ENCODE results near the gene RPTN. TPM values are rescaled to one million over a fixed set of nuclear protein-coding genes. Genes with fewer than 3 reads are reported as not detected.

Gene RPTN
- total and polyA plus RNA-seq, 7 experiments from 2014 or later: not detected

DNA sequence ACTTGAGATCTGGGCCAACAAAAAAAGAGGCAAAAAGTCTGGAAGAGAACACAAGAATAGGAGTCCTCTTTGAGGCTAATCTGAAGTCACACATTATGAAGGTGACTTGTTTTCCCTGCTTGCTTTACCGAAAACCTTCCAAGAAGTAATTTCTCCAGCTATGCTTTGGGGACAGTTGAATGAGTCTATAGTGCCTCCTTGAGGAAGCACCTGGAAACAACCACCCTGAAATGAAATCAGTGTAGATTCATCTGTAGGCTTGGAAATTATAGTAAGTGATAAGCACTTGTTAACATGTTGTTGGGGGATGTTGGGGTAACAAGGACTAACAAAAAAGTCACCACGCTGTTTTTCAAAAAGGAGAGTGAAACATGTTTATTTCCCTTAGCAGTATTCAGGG lies 23.4 kb upstream of the RPTN start:
- peaks cover 5 to 29% (median 11%) of the 10 kb centered on the region in 5 donors for H3K27me3 Mint-ChIP-seq
- Histone ChIP-seq H3K27me3 (ENCODE audit: control insufficient read depth in 2 of 2, insufficient read depth in 2 of 2, low read length in 2 of 2) (no peaks in the 10 kb centered on the region), H3K9me3 (ENCODE audit: control insufficient read depth in 2 of 3, low read length in 3 of 3) (no peaks in the 10 kb centered on the region), H3K27ac (ENCODE audit: low read depth, low read length) (no peak overlapping the region), H3K4me1 (ENCODE audit: control insufficient read depth in 2 of 2, insufficient read depth in 2 of 2, low read length in 2 of 2) (no peaks in the 10 kb centered on the region), H3K36me3 (ENCODE audit: control insufficient read depth in 2 of 3, insufficient read depth in 3 of 3, low read length in 3 of 3) (no peaks in the 10 kb centered on the region), H3K4me3 (ENCODE audit: low read length) (no peak overlapping the region)
- POLR2A ChIA-PET: no interaction called here
- CTCF ChIA-PET: interaction anchor here (1.1 to 7.8 kb wide), 2 partner anchors 127 to 277 kb away, joined by 3 to 97 read pairs; no protein-coding TSS in a partner anchor
- H3K4me1 Mint-ChIP-seq: peaks cover 0 to 3% (median 0%) of the 10 kb centered on the region in 7 donors
- no peaks in the 10 kb centered on the region for H3K36me3 Mint-ChIP-seq
- intact Hi-C loops (cut with micrococcal nuclease): loop anchor here in 1 of 2 donors (10.0 kb wide), 2 partner anchors 218 to 248 kb away; no protein-coding TSS in a partner anchor
- H3K27ac Mint-ChIP-seq: no peak overlapping the region
- peak; percentile 48 for ATAC-seq
- H3K9me3 Mint-ChIP-seq: no peaks in the 10 kb centered on the region
- DNase-seq: no peak
- H3K4me3 Mint-ChIP-seq: no peak overlapping the region

GRCh38 chr1:152179566-152179965 lies 20.5 kb upstream of the RPTN start:
- peaks cover 0 to 4% (median 0%) of the 10 kb centered on the region in 11 donors for H3K9me3 Mint-ChIP-seq
- POLR2A ChIA-PET: no interaction called here
- H3K27me3 Mint-ChIP-seq: peaks cover 9 to 26% (median 21%) of the 10 kb centered on the region in 5 donors
- H3K4me1 Mint-ChIP-seq: peaks cover 0 to 1% (median 0%) of the 10 kb centered on the region in 7 donors
- H3K36me3 Mint-ChIP-seq: no peaks in the 10 kb centered on the region
- Histone ChIP-seq H3K9me3 (ENCODE audit: control insufficient read depth in 2 of 3, low read length in 3 of 3) (no peaks in the 10 kb centered on the region), H3K27ac (ENCODE audit: low read depth, low read length) (no peak overlapping the region), H3K4me3 (ENCODE audit: low read length) (no peak overlapping the region), H3K27me3 (ENCODE audit: control insufficient read depth in 2 of 2, insufficient read depth in 2 of 2, low read length in 2 of 2) (no peaks in the 10 kb centered on the region), H3K4me1 (ENCODE audit: control insufficient read depth in 2 of 2, insufficient read depth in 2 of 2, low read length in 2 of 2) (no peaks in the 10 kb centered on the region), H3K36me3 (ENCODE audit: control insufficient read depth in 2 of 3, insufficient read depth in 3 of 3, low read length in 3 of 3) (no peaks in the 10 kb centered on the region)
- no peak for ATAC-seq
- no peak for DNase-seq
- no peak overlapping the region for H3K4me3 Mint-ChIP-seq
- CTCF ChIA-PET: interaction anchor here (0.6 to 3.0 kb wide), 2 partner anchors 126 to 140 kb away, joined by 3 to 13 read pairs; no protein-coding TSS in a partner anchor
- H3K27ac Mint-ChIP-seq: no peak overlapping the region
- intact Hi-C loops (cut with micrococcal nuclease): no loop called here

- CTCF ChIA-PET: interaction anchor here (0.6 kb wide), 1 partner anchor 327 kb away, joined by 3 read pairs; no protein-coding TSS in a partner anchor
- POLR2A ChIA-PET: no interaction called here
- no peak for DNase-seq
Observed at GRCh38 chr1:152170287-152170905, 11.4 kb upstream of the RPTN start.

GRCh38 chr1:152169366-152170025 lies 10.5 kb upstream of the RPTN start:
- no peak for ATAC-seq
- no peak overlapping the region for H3K4me3 Mint-ChIP-seq
- peaks cover 0 to 3% (median 0%) of the 10 kb centered on the region in 11 donors for H3K9me3 Mint-ChIP-seq
- no peak overlapping the region for H3K27ac ChIP-seq (ENCODE audit: low read depth, low read length)
- ChIA-PET POLR2A (no interaction called here), CTCF (no interaction called here)
- DNase-seq: no peak
- H3K36me3 ChIP-seq (ENCODE audit: control insufficient read depth in 2 of 3, insufficient read depth in 3 of 3, low read length in 3 of 3): no peaks in the 10 kb centered on the region
- no peak overlapping the region for H3K4me3 ChIP-seq (ENCODE audit: low read length)
- no peaks in the 10 kb centered on the region for H3K9me3 ChIP-seq (ENCODE audit: control insufficient read depth in 2 of 3, low read length in 3 of 3)
- no peaks in the 10 kb centered on the region for H3K4me1 ChIP-seq (ENCODE audit: control insufficient read depth in 2 of 2, insufficient read depth in 2 of 2, low read length in 2 of 2)
- no peak overlapping the region for H3K27ac Mint-ChIP-seq
- H3K27me3 Mint-ChIP-seq: peaks cover 0 to 9% (median 4%) of the 10 kb centered on the region in 5 donors
- H3K36me3 Mint-ChIP-seq: peaks cover 0 to 5% (median 0%) of the 10 kb centered on the region in 5 donors
- no peaks in the 10 kb centered on the region for H3K27me3 ChIP-seq (ENCODE audit: control insufficient read depth in 2 of 2, insufficient read depth in 2 of 2, low read length in 2 of 2)
- H3K4me1 Mint-ChIP-seq: peaks cover 8 to 11% (median 9%) of the 10 kb centered on the region in 7 donors
- intact Hi-C loops (cut with micrococcal nuclease): no loop called here

More at GRCh38 chr1:152170287-152170905, 11.4 kb upstream of the RPTN start:
- H3K36me3 ChIP-seq (ENCODE audit: control insufficient read depth in 2 of 3, insufficient read depth in 3 of 3, low read length in 3 of 3): no peaks in the 10 kb centered on the region
- Mint-ChIP-seq H3K27me3 (peaks cover 0 to 9% (median 5%) of the 10 kb centered on the region in 5 donors), H3K4me1 (peaks cover 7 to 11% (median 7%) of the 10 kb centered on the region in 7 donors), H3K36me3 (peaks cover 0 to 5% (median 0%) of the 10 kb centered on the region in 5 donors), H3K27ac (no peak overlapping the region), H3K9me3 (peaks cover 0 to 2% (median 0%) of the 10 kb centered on the region in 11 donors), H3K4me3 (no peak overlapping the region)
- no peak overlapping the region for H3K27ac ChIP-seq (ENCODE audit: low read depth, low read length)
- no peaks in the 10 kb centered on the region for H3K9me3 ChIP-seq (ENCODE audit: control insufficient read depth in 2 of 3, low read length in 3 of 3)
- intact Hi-C loops (cut with micrococcal nuclease): no loop called here
- no peak overlapping the region for H3K4me3 ChIP-seq (ENCODE audit: low read length)
- no peak for ATAC-seq
- no peaks in the 10 kb centered on the region for H3K4me1 ChIP-seq (ENCODE audit: control insufficient read depth in 2 of 2, insufficient read depth in 2 of 2, low read length in 2 of 2)
- no peaks in the 10 kb centered on the region for H3K27me3 ChIP-seq (ENCODE audit: control insufficient read depth in 2 of 2, insufficient read depth in 2 of 2, low read length in 2 of 2)

DNA sequence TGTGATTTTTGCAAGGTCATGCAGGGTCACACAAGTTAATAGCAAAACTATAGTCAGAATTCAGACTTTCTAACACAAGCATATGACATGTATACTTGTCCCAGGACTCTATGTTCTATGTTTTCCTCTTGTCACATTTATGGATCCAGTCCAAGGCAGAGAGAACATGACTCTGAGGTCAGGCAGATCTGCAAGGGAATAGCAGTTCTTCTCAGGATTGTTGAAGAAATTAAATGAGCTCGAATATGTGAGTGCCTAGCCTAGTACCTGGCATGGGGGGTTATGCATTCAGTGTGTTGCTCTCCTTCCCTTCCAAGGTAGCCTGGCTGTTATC lies 9.5 kb upstream of the RPTN start:
- Histone ChIP-seq H3K9me3 (ENCODE audit: control insufficient read depth in 2 of 3, low read length in 3 of 3) (no peaks in the 10 kb centered on the region), H3K4me3 (ENCODE audit: low read length) (no peak overlapping the region), H3K27me3 (ENCODE audit: control insufficient read depth in 2 of 2, insufficient read depth in 2 of 2, low read length in 2 of 2) (no peaks in the 10 kb centered on the region), H3K27ac (ENCODE audit: low read depth, low read length) (no peak overlapping the region), H3K4me1 (ENCODE audit: control insufficient read depth in 2 of 2, insufficient read depth in 2 of 2, low read length in 2 of 2) (no peaks in the 10 kb centered on the region), H3K36me3 (ENCODE audit: control insufficient read depth in 2 of 3, insufficient read depth in 3 of 3, low read length in 3 of 3) (no peaks in the 10 kb centered on the region)
- ChIA-PET POLR2A (no interaction called here), CTCF (no interaction called here)
- Mint-ChIP-seq H3K4me1 (peaks cover 8 to 11% (median 9%) of the 10 kb centered on the region in 7 donors), H3K4me3 (no peak overlapping the region), H3K27me3 (peaks cover 0 to 10% (median 6%) of the 10 kb centered on the region in 5 donors), H3K36me3 (peaks cover 0 to 5% (median 0%) of the 10 kb centered on the region in 5 donors), H3K27ac (no peak overlapping the region), H3K9me3 (peaks cover 0 to 3% (median 0%) of the 10 kb centered on the region in 11 donors)
- intact Hi-C loops (cut with micrococcal nuclease): no loop called here
- DNase-seq (no peak), ATAC-seq (no peak)

DNA sequence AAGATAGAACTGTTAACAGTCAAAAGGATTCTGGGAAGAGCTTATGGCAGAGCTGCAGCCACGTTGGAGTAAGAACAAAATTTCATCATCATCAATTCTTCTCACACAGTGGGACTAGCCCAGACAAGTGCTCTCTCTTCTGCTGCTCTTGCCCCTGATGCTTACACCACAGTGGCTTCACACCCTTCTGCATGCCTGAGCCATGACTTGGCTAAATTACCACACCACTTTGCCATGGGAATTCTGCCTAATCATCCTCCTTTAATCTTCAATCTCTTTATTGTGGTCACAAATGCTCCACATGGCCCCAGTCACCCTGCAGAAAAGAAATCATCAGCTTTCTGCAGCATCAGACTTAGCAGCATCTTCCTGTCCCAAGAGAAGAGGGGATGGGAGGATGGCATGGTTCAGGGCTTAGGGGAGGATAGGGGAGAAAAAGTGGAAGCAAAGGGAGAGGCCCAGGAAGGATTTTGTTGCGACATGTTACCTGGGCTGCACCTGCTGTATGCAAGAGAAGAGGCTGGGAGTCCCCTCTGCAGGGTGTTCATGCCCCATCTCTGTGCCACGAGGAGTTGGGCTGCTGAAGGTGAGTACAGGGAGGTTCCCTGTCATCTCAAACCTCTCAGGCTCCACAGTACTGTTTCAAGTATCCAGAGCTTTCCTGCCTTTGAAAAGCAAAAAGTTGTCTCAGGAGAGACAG lies 9.0 kb upstream of the RPTN start:
- Histone ChIP-seq H3K27ac (ENCODE audit: low read depth, low read length) (no peak overlapping the region), H3K36me3 (ENCODE audit: control insufficient read depth in 2 of 3, insufficient read depth in 3 of 3, low read length in 3 of 3) (no peaks in the 10 kb centered on the region), H3K9me3 (ENCODE audit: control insufficient read depth in 2 of 3, low read length in 3 of 3) (no peaks in the 10 kb centered on the region), H3K27me3 (ENCODE audit: control insufficient read depth in 2 of 2, insufficient read depth in 2 of 2, low read length in 2 of 2) (no peaks in the 10 kb centered on the region), H3K4me1 (ENCODE audit: control insufficient read depth in 2 of 2, insufficient read depth in 2 of 2, low read length in 2 of 2) (no peaks in the 10 kb centered on the region), H3K4me3 (ENCODE audit: low read length) (no peak overlapping the region)
- Mint-ChIP-seq H3K27ac (no peak overlapping the region), H3K4me1 (peaks cover 8 to 11% (median 9%) of the 10 kb centered on the region in 7 donors), H3K27me3 (peaks cover 0 to 8% (median 6%) of the 10 kb centered on the region in 5 donors), H3K4me3 (no peak overlapping the region), H3K9me3 (peaks cover 0 to 3% (median 0%) of the 10 kb centered on the region in 11 donors), H3K36me3 (peaks cover 0 to 5% (median 0%) of the 10 kb centered on the region in 5 donors)
- intact Hi-C loops (cut with micrococcal nuclease): no loop called here
- CTCF ChIA-PET: no interaction called here
- ATAC-seq (peak; percentile 29), DNase-seq (no peak)
- POLR2A ChIA-PET: no interaction called here
